GM12892 (cell line): ENCODE measurements around the gene PC.

Source experiments
- POLR2A ChIP-seq: IDR thresholded peaks from 2 replicates; pipeline ENCODE4 v1.6.1; 2011; ENCODE audit warnings: low read depth, low read length, control low read depth
- POLR2AphosphoS5 ChIP-seq: IDR thresholded peaks from 2 replicates; pipeline ENCODE4 v1.6.1; 2011; ENCODE audit warnings: low read depth, low read length, control low read depth
- TAF1 ChIP-seq: IDR thresholded peaks from 2 replicates; pipeline ENCODE4 v1.6.1; 2011; ENCODE audit warnings: low read depth, mild to moderate bottlenecking, control low read depth, low read length, borderline replicate concordance

DNA sequence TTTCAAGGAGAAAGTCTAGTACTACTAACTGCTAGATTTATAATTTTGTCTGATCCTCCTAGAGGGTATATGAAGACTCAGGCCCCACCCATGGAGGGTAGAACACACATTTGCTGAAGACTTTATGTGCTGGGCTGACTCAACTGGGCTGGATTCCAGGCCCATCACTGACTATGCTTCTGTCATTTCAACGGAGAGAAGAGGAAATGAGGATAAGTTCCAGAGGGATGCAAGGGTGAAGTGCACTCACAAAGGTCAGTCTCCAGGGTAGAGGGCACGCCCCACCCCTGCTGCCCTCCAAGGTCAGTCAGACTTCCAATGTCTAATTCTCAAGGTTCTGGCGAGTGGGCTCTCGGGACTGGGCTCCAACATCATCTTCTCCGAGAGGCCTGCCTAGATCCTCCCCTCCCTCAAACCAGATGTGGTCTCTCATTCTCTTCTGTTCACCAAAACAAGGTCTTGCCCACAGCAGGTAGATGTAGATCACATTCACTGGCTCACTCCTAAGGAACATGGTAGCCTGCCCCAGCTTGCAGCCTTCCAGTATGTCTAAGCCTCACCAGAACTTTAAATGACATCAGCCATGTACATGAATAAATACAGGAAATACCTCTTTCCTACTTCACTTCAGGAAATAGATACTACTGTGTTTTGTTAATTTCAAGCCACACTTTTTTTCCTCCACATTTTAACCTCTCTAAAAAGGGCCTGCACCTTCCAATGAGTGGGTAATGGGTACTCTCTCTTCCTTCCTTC is 9.7 kb upstream of the PC start:
- TF ChIP-seq POLR2A, result no peak
- TF ChIP-seq POLR2AphosphoS5, result no peak
- no peak for TF ChIP-seq TAF1
